ENCODE results near the gene BST1. TPM values are rescaled to one million over a fixed set of nuclear protein-coding genes. Genes with fewer than 3 reads are reported as not detected.

Gene BST1
- total RNA-seq, 2 experiments from 2014 or later, result 0.40 to 0.70 TPM

Other genes starting within 250 kb of the BST1 start
- gene CC2D2A, start 233.2 kb upstream of the BST1 start, total RNA-seq, result not detected
- 10 to 100 TPM; 37.0 to 51.8 TPM for gene FBXL5, start 47.7 kb upstream of the BST1 start, total RNA-seq
- 10 to 100 TPM in 1 of 2 experiments, 1 to 10 TPM in 1; 9.7 to 14.0 TPM for gene FAM200B, start 21.2 kb upstream of the BST1 start, total RNA-seq
- gene CD38, start 75.3 kb downstream of the BST1 start, total RNA-seq, result 100 to 1,000 TPM; 151 to 179 TPM
- not detected for gene FGFBP1, start 235.7 kb downstream of the BST1 start, total RNA-seq